Measurements from ENCODE around the gene STK26.
A peak's percentile ranks its signal among the peaks of the same experiment; 100 is the strongest.

DNA sequence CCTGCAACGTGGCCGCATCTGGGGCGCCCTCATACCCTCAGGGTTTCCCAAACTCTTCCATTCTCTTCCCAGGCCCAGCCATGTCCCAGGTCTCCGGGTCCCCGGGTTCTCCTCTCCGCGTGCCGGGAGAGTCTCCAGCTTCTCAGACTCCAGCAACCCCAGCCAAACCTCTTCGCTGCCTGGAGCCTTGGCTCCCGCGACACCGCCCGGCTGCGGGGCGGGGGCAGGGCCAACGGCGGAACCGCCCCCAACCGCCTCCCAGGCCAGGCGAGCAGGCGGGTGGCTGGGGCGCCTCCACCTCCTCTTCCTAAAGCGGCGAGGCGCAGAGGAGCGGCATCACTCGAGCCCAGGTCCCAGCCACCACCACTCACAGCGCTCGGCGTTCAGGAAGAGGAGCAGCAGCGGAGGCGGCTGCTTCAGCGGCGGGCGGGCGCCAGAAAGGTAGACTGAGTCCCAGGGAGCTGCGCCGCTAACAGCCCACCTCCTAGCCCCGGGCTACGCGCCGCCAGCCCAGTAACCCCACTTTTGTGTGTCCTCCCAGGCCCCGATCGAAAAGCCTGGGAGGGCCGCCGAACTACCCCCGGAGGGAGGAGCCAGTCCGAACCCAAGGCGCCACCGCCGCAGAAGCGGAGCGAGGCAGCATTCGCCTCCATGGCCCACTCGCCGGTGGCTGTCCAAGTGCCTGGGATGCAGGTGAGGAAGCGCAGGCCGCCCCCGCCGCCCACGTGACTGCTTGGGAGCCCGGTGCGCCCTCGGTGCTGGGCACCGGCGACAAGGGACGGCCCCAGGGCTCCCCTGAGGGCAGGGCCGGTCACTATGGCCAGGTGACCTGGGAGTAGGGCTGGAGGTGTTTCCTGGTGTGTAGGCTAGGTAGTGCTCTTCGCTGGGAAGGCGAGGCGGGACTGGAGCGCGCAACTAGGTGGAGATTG, at the start of gene STK26:
- no peak for TF ChIP-seq CTCF (IDR thresholded peaks at IDR 0.05)
- no peak for TF ChIP-seq POLR2A (IDR thresholded peaks at IDR 0.05)
- TF ChIP-seq POLR2AphosphoS5 (IDR thresholded peaks at IDR 0.05) = peak in 1 of 3 donors; percentile 53
